PC-3 (cell line): ENCODE data around the gene MAGI2.

Experiments used
- EZH2 ChIP-seq: fragments of 300-600 bp; sonication (generic); IDR thresholded peaks from one replicate; pipeline ENCODE4 v1.6.1; 2017; ENCODE audit warnings: antibody characterized with exemption, mild to moderate bottlenecking, low read length; ENCODE audit not compliant: unreplicated experiment
- EZH2phosphoT487 ChIP-seq: fragments of 300-600 bp; sonication (generic); IDR thresholded peaks from 2 replicates; pipeline ENCODE4 v1.6.1; 2018; ENCODE audit warnings: mild to moderate bottlenecking, antibody characterized with exemption, low read length, borderline replicate concordance
- TF ChIP-seq, protein P1 (sequence below): fragments of 300-600 bp; sonication (generic); conservative IDR thresholded peaks from 2 replicates; pipeline ENCODE4 v1.5.1; 2017; ENCODE audit warnings: antibody characterized with exemption, low read depth, mild to moderate bottlenecking, low read length

DNA sequence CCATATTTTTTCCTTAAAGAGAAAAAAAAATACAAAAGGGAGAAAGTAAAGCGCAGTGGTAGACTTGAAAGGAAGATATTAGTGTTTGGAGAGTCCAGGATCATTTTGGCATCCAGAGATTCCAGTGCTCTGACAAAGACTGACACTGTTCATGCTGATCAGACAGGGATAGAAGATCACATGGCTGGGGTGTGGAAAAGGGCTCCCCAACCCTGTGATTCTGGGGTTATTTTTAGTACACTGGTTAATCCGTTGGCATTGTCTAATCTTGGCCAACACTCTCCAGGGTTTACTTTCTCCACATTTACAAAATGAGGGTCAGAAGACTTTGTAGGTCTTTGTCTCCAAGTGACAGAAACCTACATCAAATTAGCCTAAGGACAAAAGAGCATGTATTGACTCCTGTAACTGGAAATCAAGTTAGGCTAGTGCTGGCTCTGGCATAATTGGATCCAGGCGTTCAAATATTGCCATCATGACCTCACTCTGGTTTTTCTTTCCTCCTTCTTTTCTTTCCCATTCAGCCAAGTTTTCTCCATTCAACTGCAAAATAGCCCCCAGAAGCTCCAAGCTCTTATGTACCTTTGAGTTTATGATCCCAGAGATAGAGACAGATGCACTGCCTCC, 1473.3 kb downstream of the MAGI2 start:
- no peak for TF ChIP-seq EZH2
- TF ChIP-seq, protein P1, sequence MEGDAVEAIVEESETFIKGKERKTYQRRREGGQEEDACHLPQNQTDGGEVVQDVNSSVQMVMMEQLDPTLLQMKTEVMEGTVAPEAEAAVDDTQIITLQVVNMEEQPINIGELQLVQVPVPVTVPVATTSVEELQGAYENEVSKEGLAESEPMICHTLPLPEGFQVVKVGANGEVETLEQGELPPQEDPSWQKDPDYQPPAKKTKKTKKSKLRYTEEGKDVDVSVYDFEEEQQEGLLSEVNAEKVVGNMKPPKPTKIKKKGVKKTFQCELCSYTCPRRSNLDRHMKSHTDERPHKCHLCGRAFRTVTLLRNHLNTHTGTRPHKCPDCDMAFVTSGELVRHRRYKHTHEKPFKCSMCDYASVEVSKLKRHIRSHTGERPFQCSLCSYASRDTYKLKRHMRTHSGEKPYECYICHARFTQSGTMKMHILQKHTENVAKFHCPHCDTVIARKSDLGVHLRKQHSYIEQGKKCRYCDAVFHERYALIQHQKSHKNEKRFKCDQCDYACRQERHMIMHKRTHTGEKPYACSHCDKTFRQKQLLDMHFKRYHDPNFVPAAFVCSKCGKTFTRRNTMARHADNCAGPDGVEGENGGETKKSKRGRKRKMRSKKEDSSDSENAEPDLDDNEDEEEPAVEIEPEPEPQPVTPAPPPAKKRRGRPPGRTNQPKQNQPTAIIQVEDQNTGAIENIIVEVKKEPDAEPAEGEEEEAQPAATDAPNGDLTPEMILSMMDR = no peak
- no peak for TF ChIP-seq EZH2phosphoT487
